Panc1 (cell line): Measurements from ENCODE around the gene ZBTB40.

Experiments used
- CTCF ChIP-seq: fragments of 450-650 bp; IDR thresholded peaks from 2 replicates; pipeline ENCODE4 v1.5.1; 2017; ENCODE audit warnings: mild to moderate bottlenecking
- POLR2AphosphoS5 ChIP-seq: IDR thresholded peaks from 2 replicates; pipeline ENCODE4 v1.6.1; 2012; ENCODE audit warnings: mild to moderate bottlenecking, low read depth, low read length, moderate library complexity
- REST ChIP-seq, 2 experiments: IDR thresholded peaks; 2 replicates each; pipeline ENCODE4 v1.6.1; 2011 to 2012; ENCODE audit warnings: low read depth in 2 of 2, control low read depth in 1 of 2, low read length in 1 of 2, mild to moderate bottlenecking in 1 of 2, moderate library complexity in 1 of 2; ENCODE audit not compliant: insufficient read depth in 1 of 2

GRCh38 chr1:22406722-22407495 is 44.7 kb upstream of the ZBTB40 start:
- no peak for TF ChIP-seq CTCF
- TF ChIP-seq REST (IDR thresholded peaks at IDR 0.05; ENCODE audit: insufficient read depth in 1 of 2, low read depth in 2 of 2, low read length in 1 of 2) = no peak
- TF ChIP-seq POLR2AphosphoS5 = no peak
